Measurements from ENCODE around the gene GORASP2. TPM values are rescaled to one million over a fixed set of nuclear protein-coding genes. Genes with fewer than 3 reads are reported as not detected.
A peak's percentile ranks its signal among the peaks of the same experiment; 100 is the strongest.

Gene GORASP2
- polyA plus RNA-seq, 1 donor (not counting 4 experiments of a cell fraction or from before 2014, with no cell fraction given): 125 TPM

DNA sequence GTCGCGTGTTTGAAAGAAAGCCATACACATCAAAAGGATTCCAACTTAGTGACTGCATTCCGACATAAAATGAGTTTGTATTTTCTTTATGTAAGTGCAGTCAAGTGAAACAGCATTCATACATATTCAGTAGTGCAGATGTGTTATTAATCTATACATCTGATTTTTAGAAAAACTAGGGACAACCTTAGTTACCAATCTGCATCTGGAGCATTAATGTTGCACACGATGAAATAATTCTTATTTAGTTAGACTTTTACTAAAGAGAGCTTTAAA is 1.9 kb downstream of the GORASP2 start:
- Histone ChIP-seq H3K4me2 (ENCODE audit: control insufficient read depth, extremely low read depth, insufficient read depth, low read depth, low read length) (peak overlapping the region; percentile 86), H3K9me1 (ENCODE audit: control insufficient read depth, extremely low read depth, insufficient read depth, low read length) (no peaks in the 10 kb centered on the region), H3K4me1 (ENCODE audit: control insufficient read depth, extremely low read depth, insufficient read depth, low read length) (peaks cover 13% of the 10 kb centered on the region), H3K9me3 (ENCODE audit: control insufficient read depth, low read depth, low read length) (no peaks in the 10 kb centered on the region), H3K4me3 (ENCODE audit: control insufficient read depth in 2 of 3, extremely low read depth in 1 of 3, insufficient read depth in 2 of 3, low read depth in 1 of 3, low read length in 3 of 3) (peak overlapping the region; percentile 78 to 93 (median 83)), H3K27me3 (ENCODE audit: control insufficient read depth, extremely low read depth, insufficient read depth, low read length) (no peaks in the 10 kb centered on the region), H3K79me2 (ENCODE audit: control insufficient read depth, insufficient read depth, low read length) (peaks cover 68% of the 10 kb centered on the region), H2AFZ (ENCODE audit: control insufficient read depth, low read length) (no peak overlapping the region), H3K27ac (ENCODE audit: control insufficient read depth, insufficient read depth, low read length) (no peak overlapping the region), H3K9ac (ENCODE audit: control insufficient read depth, extremely low read depth, insufficient read depth, low read length) (peak overlapping the region; percentile 75), H4K20me1 (ENCODE audit: control insufficient read depth, extremely low read depth, insufficient read depth, low read length) (peaks cover 8% of the 10 kb centered on the region), H3K36me3 (ENCODE audit: control insufficient read depth in 2 of 2, extremely low read depth in 1 of 2, insufficient read depth in 2 of 2, low read length in 2 of 2) (no peaks in the 10 kb centered on the region)
- DNase-seq (ENCODE audit: low read depth, low spot score) (no peak), FAIRE-seq (no peak)
- no peak for TF ChIP-seq EZH2 (IDR thresholded peaks at IDR 0.05; ENCODE audit: low read length)
- TF ChIP-seq, protein P1, sequence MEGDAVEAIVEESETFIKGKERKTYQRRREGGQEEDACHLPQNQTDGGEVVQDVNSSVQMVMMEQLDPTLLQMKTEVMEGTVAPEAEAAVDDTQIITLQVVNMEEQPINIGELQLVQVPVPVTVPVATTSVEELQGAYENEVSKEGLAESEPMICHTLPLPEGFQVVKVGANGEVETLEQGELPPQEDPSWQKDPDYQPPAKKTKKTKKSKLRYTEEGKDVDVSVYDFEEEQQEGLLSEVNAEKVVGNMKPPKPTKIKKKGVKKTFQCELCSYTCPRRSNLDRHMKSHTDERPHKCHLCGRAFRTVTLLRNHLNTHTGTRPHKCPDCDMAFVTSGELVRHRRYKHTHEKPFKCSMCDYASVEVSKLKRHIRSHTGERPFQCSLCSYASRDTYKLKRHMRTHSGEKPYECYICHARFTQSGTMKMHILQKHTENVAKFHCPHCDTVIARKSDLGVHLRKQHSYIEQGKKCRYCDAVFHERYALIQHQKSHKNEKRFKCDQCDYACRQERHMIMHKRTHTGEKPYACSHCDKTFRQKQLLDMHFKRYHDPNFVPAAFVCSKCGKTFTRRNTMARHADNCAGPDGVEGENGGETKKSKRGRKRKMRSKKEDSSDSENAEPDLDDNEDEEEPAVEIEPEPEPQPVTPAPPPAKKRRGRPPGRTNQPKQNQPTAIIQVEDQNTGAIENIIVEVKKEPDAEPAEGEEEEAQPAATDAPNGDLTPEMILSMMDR (optimal IDR thresholded peaks at IDR 0.05 in 1 of 3, IDR thresholded peaks at IDR 0.05 in 1 of 3, conservative IDR thresholded peaks at IDR 0.05 in 1 of 3; ENCODE audit: extremely low read depth in 1 of 3, insufficient read depth in 2 of 3, low read length in 3 of 3): no peak
- dilution Hi-C loops (cut with MboI; ENCODE audit: extremely low pct_ligation_motif_present, low sequenced_read_pairs): no loop called here

DNA sequence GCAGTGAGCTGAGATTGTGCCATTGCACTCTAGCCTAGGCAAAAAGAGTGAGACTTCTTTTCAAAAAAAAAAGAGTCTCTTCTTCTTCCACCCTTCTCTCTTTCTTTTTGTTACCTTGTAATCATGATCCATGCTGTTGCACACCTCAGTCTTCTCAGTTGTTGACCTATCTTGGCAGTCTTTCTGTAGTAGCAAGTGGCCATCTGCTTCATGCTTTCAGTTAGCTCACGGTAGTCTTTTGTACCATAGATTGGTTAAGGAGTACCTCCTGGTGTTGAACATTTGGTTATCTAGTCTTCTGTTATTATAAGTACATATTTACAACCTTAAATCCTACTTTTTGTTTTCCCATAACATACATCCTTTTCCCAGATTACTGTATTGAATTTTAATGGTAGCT is 3.1 kb downstream of the GORASP2 start:
- Histone ChIP-seq H3K36me3 (ENCODE audit: control insufficient read depth in 2 of 2, extremely low read depth in 1 of 2, insufficient read depth in 2 of 2, low read length in 2 of 2) (peaks cover 4 to 5% of the 10 kb centered on the region in 2 experiments), H3K4me3 (ENCODE audit: control insufficient read depth in 2 of 3, extremely low read depth in 1 of 3, insufficient read depth in 2 of 3, low read depth in 1 of 3, low read length in 3 of 3) (no peak overlapping the region), H3K4me2 (ENCODE audit: control insufficient read depth, extremely low read depth, insufficient read depth, low read depth, low read length) (no peak overlapping the region), H3K4me1 (ENCODE audit: control insufficient read depth, extremely low read depth, insufficient read depth, low read length) (peaks cover 13% of the 10 kb centered on the region), H3K79me2 (ENCODE audit: control insufficient read depth, insufficient read depth, low read length) (peaks cover 79% of the 10 kb centered on the region), H3K9me1 (ENCODE audit: control insufficient read depth, extremely low read depth, insufficient read depth, low read length) (peaks cover 3% of the 10 kb centered on the region), H4K20me1 (ENCODE audit: control insufficient read depth, extremely low read depth, insufficient read depth, low read length) (peaks cover 12% of the 10 kb centered on the region), H2AFZ (ENCODE audit: control insufficient read depth, low read length) (no peak overlapping the region), H3K27me3 (ENCODE audit: control insufficient read depth, extremely low read depth, insufficient read depth, low read length) (no peaks in the 10 kb centered on the region), H3K9me3 (ENCODE audit: control insufficient read depth, low read depth, low read length) (no peaks in the 10 kb centered on the region), H3K9ac (ENCODE audit: control insufficient read depth, extremely low read depth, insufficient read depth, low read length) (no peak overlapping the region), H3K27ac (ENCODE audit: control insufficient read depth, insufficient read depth, low read length) (no peak overlapping the region)
- TF ChIP-seq, protein P1 (optimal IDR thresholded peaks at IDR 0.05 in 1 of 3, IDR thresholded peaks at IDR 0.05 in 1 of 3, conservative IDR thresholded peaks at IDR 0.05 in 1 of 3; ENCODE audit: extremely low read depth in 1 of 3, insufficient read depth in 2 of 3, low read length in 3 of 3): no peak
- TF ChIP-seq EZH2 (IDR thresholded peaks at IDR 0.05; ENCODE audit: low read length): no peak
- DNase-seq (ENCODE audit: low read depth, low spot score) (no peak), FAIRE-seq (no peak)
- dilution Hi-C loops (cut with MboI; ENCODE audit: extremely low pct_ligation_motif_present, low sequenced_read_pairs): no loop called here
